K562 (cell line): ENCODE results near the gene LAMA5. TPM values are rescaled to one million over a fixed set of nuclear protein-coding genes. Genes with fewer than 3 reads are reported as not detected.

ENCODE experiments used
- ATAC-seq: fragments of 200-7000 bp; cut with Tn5 transposase; 3 replicates; pipeline ENCODE4 v1.9.1; 2020; ENCODE audit warnings: moderate library complexity
- BruUV-seq: library from RNA; stranded (reverse); fragments of 400-500 nt; replicated peaks from 2 replicates; lab custom pipeline; 2021; lab: Mats Ljungman, UMichigan
- CTCF ChIA-PET: fragments of 300-600 bp; formaldehyde crosslinking; extraction: SDS; loops from one replicate; lab custom pipeline; 2021; ENCODE audit warnings: low intra/inter-chr PET ratio; lab: Yijun Ruan, JAX
- POLR2A ChIA-PET: fragments of 300-600, 350-650 bp; sonication (Branson Sonifier 250); formaldehyde crosslinking; extraction: SDS; loops from one replicate; lab custom pipeline; 2021; ENCODE audit warnings: antibody characterized with exemption, inconsistent platforms; lab: Yijun Ruan, JAX
- DNase-seq, 4 experiments: peaks; one replicate each; pipeline versions ENCODE4 v3.0.0 to v3.0.0-alpha.2; 2011 to 2018; ENCODE audit warnings: low spot score in 3 of 4, mixed read lengths in 3 of 4; ENCODE audit errors: extremely low read depth in 1 of 4
- FAIRE-seq: peaks from 2 replicates; lab custom pipeline; 2011; peaks lifted over from hg19 to GRCh38; lab: Jason Lieb, UNC
- H2AFZ ChIP-seq: 2 replicates; pipeline ENCODE4 v1.6.0; 2011; ENCODE audit warnings: low read depth, low read length, control low read depth, inconsistent platforms
- H3K27ac ChIP-seq: fragments of 200-600 bp; 3 replicates; pipeline ENCODE4 v1.8.0; 2011; ENCODE audit warnings: low read depth, mild to moderate bottlenecking, control low read depth, inconsistent platforms, low read length, moderate library complexity, mixed read lengths; ENCODE audit errors: extremely low read depth
- H3K27me3 ChIP-seq, 2 experiments: fragments of 300-600 bp in 1 of 2; 2 replicates in 1 of 2; 3 replicates in 1 of 2; pipeline versions ENCODE4 v1.6.0 to v1.8.0; 2011; ENCODE audit warnings: inconsistent platforms in 2 of 2, low read length in 2 of 2, mild to moderate bottlenecking in 1 of 2, mixed read lengths in 1 of 2, moderate library complexity in 1 of 2; ENCODE audit not compliant: control insufficient read depth in 2 of 2, insufficient read depth in 2 of 2
- H3K36me3 ChIP-seq: fragments of 300-600 bp; 3 replicates; pipeline ENCODE4 v1.8.0; 2011; ENCODE audit warnings: mild to moderate bottlenecking, low read length, inconsistent platforms; ENCODE audit not compliant: control insufficient read depth, insufficient read depth
- H3K4me1 ChIP-seq, 2 experiments: fragments of 200-600 bp in 1 of 2; replicated peaks in 1 of 2; 2 replicates in 1 of 2; 3 replicates in 1 of 2; pipeline versions ENCODE4 v1.5.1 to v1.8.0; 2011; ENCODE audit warnings: inconsistent platforms in 2 of 2, low read length in 2 of 2, mild to moderate bottlenecking in 1 of 2, mixed read lengths in 1 of 2, moderate library complexity in 1 of 2; ENCODE audit not compliant: control insufficient read depth in 2 of 2, insufficient read depth in 2 of 2
- H3K4me2 ChIP-seq: 2 replicates; pipeline ENCODE4 v1.6.1; 2011; ENCODE audit warnings: low read length, control low read depth, inconsistent platforms, mixed read lengths; ENCODE audit not compliant: insufficient read depth
- H3K4me3 ChIP-seq: fragments of 200-600 bp; sonication (generic), shearing (Covaris generic); 2 replicates; pipeline ENCODE4 v1.5.1; 2016; ENCODE audit warnings: control low read depth, inconsistent platforms
- H3K79me2 ChIP-seq: fragments of 200-600 bp; 3 replicates; pipeline ENCODE4 v1.8.0; 2011; ENCODE audit warnings: low read length, inconsistent platforms; ENCODE audit not compliant: control insufficient read depth, insufficient read depth
- H3K9ac ChIP-seq, 2 experiments: 2 replicates each; pipeline versions ENCODE4 v1.6.0 to v1.6.1; 2011; ENCODE audit warnings: low read depth in 2 of 2, low read length in 2 of 2, control low read depth in 1 of 2, inconsistent platforms in 1 of 2, mild to moderate bottlenecking in 1 of 2, mixed read lengths in 1 of 2; ENCODE audit not compliant: insufficient read depth in 1 of 2
- H3K9me1 ChIP-seq: one replicate; pipeline ENCODE4 v1.6.0; 2011; ENCODE audit warnings: inconsistent platforms, mild to moderate bottlenecking, low read length, moderate library complexity; ENCODE audit not compliant: control insufficient read depth, insufficient read depth
- H3K9me3 ChIP-seq: replicated peaks from 2 replicates; pipeline ENCODE4 v1.5.1; 2011; ENCODE audit warnings: low read depth, low read length, inconsistent platforms; ENCODE audit not compliant: control insufficient read depth, insufficient read depth
- H4K20me1 ChIP-seq: replicated peaks from 2 replicates; pipeline ENCODE4 v1.6.1; 2011; ENCODE audit warnings: low read length, inconsistent platforms, mixed read lengths; ENCODE audit not compliant: control insufficient read depth, insufficient read depth
- LCOR ChIP-seq: sonication (generic); formaldehyde crosslinking; IDR thresholded peaks from 2 replicates; pipeline ENCODE4 v1.8.0; 2022; ENCODE audit warnings: mild to moderate bottlenecking, missing genetic modification reagents
- PBX2 ChIP-seq, 2 experiments: IDR thresholded peaks in 1 of 2; conservative IDR thresholded peaks in 1 of 2; 2 replicates each; pipeline ENCODE4 v1.6.1; 2016; ENCODE audit warnings: low read depth in 2 of 2, mild to moderate bottlenecking in 1 of 2, missing compliant biosample characterization in 1 of 2, missing genetic modification characterization in 1 of 2, moderate library complexity in 1 of 2
- PHB2 ChIP-seq: fragments of 450-650 bp; IDR thresholded peaks from 2 replicates; pipeline ENCODE4 v1.6.1; 2017; ENCODE audit warnings: low read depth
- POLR2G ChIP-seq: fragments of 200-400 bp; formaldehyde crosslinking; IDR thresholded peaks from 2 replicates; pipeline ENCODE4 v1.6.1; 2017; ENCODE audit warnings: low read depth, mild to moderate bottlenecking, antibody characterized with exemption, low read length, moderate library complexity
- RBFOX2 ChIP-seq: fragments of 200-400 bp; formaldehyde crosslinking; IDR thresholded peaks from 2 replicates; pipeline ENCODE4 v1.6.1; 2017; ENCODE audit warnings: low read depth, mild to moderate bottlenecking, low read length, moderate library complexity
- TRIM25 ChIP-seq: fragments of 450-650 bp; IDR thresholded peaks from 2 replicates; pipeline ENCODE4 v1.7.0; 2016; ENCODE audit warnings: borderline replicate concordance
- U2AF1 ChIP-seq: fragments of 200-400 bp; formaldehyde crosslinking; optimal IDR thresholded peaks from 2 replicates; pipeline ENCODE3; 2017; ENCODE audit warnings: mild to moderate bottlenecking, low read depth, low read length, moderate library complexity
- ZNF274 ChIP-seq: IDR thresholded peaks from 2 replicates; pipeline ENCODE4 v1.6.1; 2011; ENCODE audit warnings: low read depth, mild to moderate bottlenecking, low read length, moderate library complexity, borderline replicate concordance
- WGBS: fragments of 100-300 bp; shearing (Covaris generic); methylation state at CpG from one replicate; pipeline ENCODE4 v1.1.6; 2016; ENCODE audit warnings: low coverage, mixed read lengths; ENCODE audit not compliant: insufficient coverage; ENCODE audit errors: missing lambda C conversion rate; 5-methylcytosine and 5-hydroxymethylcytosine counted together
- in situ Hi-C: fragments of 300-500 bp; cut with MboI; formaldehyde crosslinking; loops from 4 replicates; pipeline ENCODE4 v1.15.0; 2018; ENCODE audit warnings: inconsistent platforms, mixed read lengths
- intact Hi-C: fragments of 100-400 bp; cut with micrococcal nuclease; formaldehyde crosslinking; loops from 2 replicates; pipeline ENCODE4 v1.14.2; 2022
- polyA plus RNA-seq, 8 experiments: library from polyadenylated mRNA; depleted of rRNA in 4 of 8; stranded (reverse) in 5 of 8; unstranded in 3 of 8; fragments of >200 nt; fragmentation: Nextera tagmentation in 2 of 8; fragmentation: Illumina TruSeq in 1 of 8; extraction: Ambion mirVana in 2 of 8; extraction: Trizol in 1 of 8; gene quantifications; 2 replicates each; pipeline versions ENCODE4 v1.2.1 to v1.2.3, GENCODE V29; 2011 to 2014; ENCODE audit warnings: inconsistent platforms in 1 of 8, missing spikeins in 1 of 8
- total RNA-seq, 7 experiments: library from RNA; depleted of rRNA in 6 of 7; stranded (reverse); fragments of >200 nt in 6 of 7; fragmentation: Illumina TruSeq in 2 of 7; extraction: Trizol in 2 of 7; gene quantifications; 2 replicates each; pipeline versions ENCODE4 v1.2.1 to v1.2.3, GENCODE V29; 2011 to 2021; ENCODE audit warnings: low replicate concordance in 1 of 7

The LAMA5 gene
- total and polyA plus RNA-seq, 9 of the 15 experiments (the other 6 are each of a cell fraction or from before 2014, with no cell fraction given) = 0.31 to 101 (median 7.8) TPM

- Histone ChIP-seq H3K9me1 (peaks cover 5% of the 10 kb centered on the region), H2AFZ (no peak overlapping the region), H3K79me2 (peaks cover 37% of the 10 kb centered on the region), H3K27ac (peak overlapping the region; percentile 29; the same call in 2 of the 3 replicates), H3K4me3 (peak overlapping the region; percentile 71), H3K36me3 (peaks cover 60% of the 10 kb centered on the region), H3K4me1 (peaks cover 14 to 60% of the 10 kb centered on the region in 2 experiments), H3K4me2 (peak overlapping the region; percentile 89), H3K9me3 (no peaks in the 10 kb centered on the region), H3K9ac (peak overlapping the region; percentile 86 to 98), H3K27me3 (no peaks in the 10 kb centered on the region), H4K20me1 (peaks cover 20% of the 10 kb centered on the region)
- 81% methylated on average over 28 of the region's 29 CpGs for WGBS
- intact Hi-C loops = loop anchor here (5.0 to 10.0 kb wide), 3 partner anchors 63 to 320 kb away; partner anchors contain the start of gene LAMA5
- in situ Hi-C loops = loop anchor here (5.0 to 10.0 kb wide), 3 partner anchors 63 to 310 kb away; partner anchors contain the start of gene LAMA5
- FAIRE-seq (no peak), DNase-seq (no peak), ATAC-seq (no peak)
- TF ChIP-seq TRIM25 = no peak
- no peak for TF ChIP-seq U2AF1
- TF ChIP-seq ZNF274 = no peak
- peak; percentile 35; the same call in 1 of the 2 replicates for TF ChIP-seq RBFOX2
- TF ChIP-seq PBX2 (CRISPR knock-in tag; IDR thresholded peaks at IDR 0.05; ENCODE audit: low read depth) = no peak
- no peak for TF ChIP-seq PBX2 (tag; conservative IDR thresholded peaks at IDR 0.05; ENCODE audit: low read depth)
- no peak for TF ChIP-seq PHB2
- TF ChIP-seq POLR2G = peak; percentile 40; the same call in 1 of the 2 replicates
- TF ChIP-seq LCOR (CRISPR knock-in tag) = no peak
- ChIA-PET POLR2A (interaction anchor here (1.3 to 2.9 kb wide), 3 partner anchors 11 to 82 kb away, joined by 6 to 19 read pairs (median 6); partner anchors contain the start of gene RPS21), CTCF (no interaction called here)
- no TSS peak for BruUV-seq
Observed at GRCh38 chr20:62304331-62305148, 62.6 kb downstream of the LAMA5 start.
